HL-60 (cell line): Measurements from ENCODE around the gene RPL35.
A peak's percentile ranks its signal among the peaks of the same experiment; 100 is the strongest.

Source experiments
- DNase-seq, 2 experiments: peaks; one replicate each; pipeline ENCODE4 v3.0.0-alpha.2; 2010 to 2020; ENCODE audit warnings: low read depth in 1 of 2, low spot score in 1 of 2
- H3K27ac ChIP-seq: fragments of 250-450 bp; sonication (Bioruptor Pico); replicated peaks from 2 replicates; pipeline ENCODE4 v1.5.1; 2020; ENCODE audit warnings: mild to moderate bottlenecking, moderate library complexity
- H3K27me3 ChIP-seq: fragments of 250-450 bp; sonication (Bioruptor Pico); 2 replicates; pipeline ENCODE4 v1.5.1; 2021; ENCODE audit warnings: mild to moderate bottlenecking, moderate library complexity; ENCODE audit not compliant: insufficient read depth, poor library complexity, severe bottlenecking
- H3K4me3 ChIP-seq: replicated peaks from 2 replicates; pipeline ENCODE4 v1.5.1; 2011; ENCODE audit warnings: mild to moderate bottlenecking, control low read depth, low read length; ENCODE audit not compliant: insufficient read depth
- GABPA ChIP-seq: IDR thresholded peaks from 2 replicates; pipeline ENCODE4 v1.6.1; 2012; ENCODE audit warnings: low read depth
- POLR2AphosphoS5 ChIP-seq: IDR thresholded peaks from 2 replicates; pipeline ENCODE4 v1.6.1; 2012; ENCODE audit warnings: low read depth
- REST ChIP-seq: IDR thresholded peaks from 2 replicates; pipeline ENCODE4 v1.6.1; 2012; ENCODE audit warnings: low read depth; ENCODE audit not compliant: insufficient replicate concordance
- SPI1 ChIP-seq: IDR thresholded peaks from 2 replicates; pipeline ENCODE4 v1.6.1; 2012; ENCODE audit warnings: low read depth, mild to moderate bottlenecking, borderline replicate concordance
- TF ChIP-seq, protein P1 (sequence below): IDR thresholded peaks from one replicate; pipeline ENCODE4 v1.5.1; 2011; ENCODE audit warnings: low read length, control low read depth, inconsistent platforms; ENCODE audit not compliant: insufficient read depth

Gene RPL35

GRCh38 chr9:124870723-124871122 is 9.0 kb upstream of the RPL35 start:
- DNase-seq, result peak in 1 of 2 experiments; percentile 13
- H3K27me3 ChIP-seq, result no peaks in the 10 kb centered on the region
- TF ChIP-seq SPI1 (no peak), REST (peak; percentile 73)
- H3K4me3 ChIP-seq, result peak overlapping the region; percentile 73
- peak overlapping the region; percentile 95 for H3K27ac ChIP-seq

DNA sequence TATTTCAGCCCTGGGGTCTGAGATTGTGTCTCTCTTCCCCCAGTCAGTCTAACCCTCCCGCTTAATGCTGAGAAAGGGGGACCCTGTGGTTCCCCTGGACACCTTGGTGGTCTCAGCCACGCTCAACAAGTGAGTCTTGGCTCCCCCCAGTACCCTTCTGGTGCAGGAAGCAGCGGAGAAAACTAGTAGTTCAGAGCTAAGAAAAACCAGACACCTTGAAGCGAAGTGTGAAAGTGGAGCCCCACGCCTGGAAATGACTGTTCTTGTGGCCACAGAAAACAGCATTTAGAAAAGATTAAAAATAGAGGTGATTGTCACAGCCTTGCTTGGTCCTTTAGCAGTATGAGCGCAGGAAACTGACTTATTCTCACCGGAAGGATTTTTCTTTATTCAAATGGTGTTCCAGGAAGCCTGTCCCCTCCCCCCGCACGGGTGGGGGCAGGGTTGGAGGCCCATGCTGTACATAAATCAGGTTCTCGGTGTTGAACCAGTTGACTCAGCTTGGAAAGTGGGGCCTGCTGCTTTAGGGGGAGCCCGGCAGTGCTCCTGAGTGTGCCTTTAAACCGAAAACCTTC is 8.3 kb upstream of the RPL35 start:
- Histone ChIP-seq H3K4me3 (peak overlapping the region; percentile 73), H3K27me3 (no peaks in the 10 kb centered on the region), H3K27ac (peak overlapping the region; percentile 95)
- TF ChIP-seq POLR2AphosphoS5 (no peak), GABPA (peak; percentile 52; the same call in 1 of the 2 replicates), SPI1 (no peak)
- TF ChIP-seq, protein P1, sequence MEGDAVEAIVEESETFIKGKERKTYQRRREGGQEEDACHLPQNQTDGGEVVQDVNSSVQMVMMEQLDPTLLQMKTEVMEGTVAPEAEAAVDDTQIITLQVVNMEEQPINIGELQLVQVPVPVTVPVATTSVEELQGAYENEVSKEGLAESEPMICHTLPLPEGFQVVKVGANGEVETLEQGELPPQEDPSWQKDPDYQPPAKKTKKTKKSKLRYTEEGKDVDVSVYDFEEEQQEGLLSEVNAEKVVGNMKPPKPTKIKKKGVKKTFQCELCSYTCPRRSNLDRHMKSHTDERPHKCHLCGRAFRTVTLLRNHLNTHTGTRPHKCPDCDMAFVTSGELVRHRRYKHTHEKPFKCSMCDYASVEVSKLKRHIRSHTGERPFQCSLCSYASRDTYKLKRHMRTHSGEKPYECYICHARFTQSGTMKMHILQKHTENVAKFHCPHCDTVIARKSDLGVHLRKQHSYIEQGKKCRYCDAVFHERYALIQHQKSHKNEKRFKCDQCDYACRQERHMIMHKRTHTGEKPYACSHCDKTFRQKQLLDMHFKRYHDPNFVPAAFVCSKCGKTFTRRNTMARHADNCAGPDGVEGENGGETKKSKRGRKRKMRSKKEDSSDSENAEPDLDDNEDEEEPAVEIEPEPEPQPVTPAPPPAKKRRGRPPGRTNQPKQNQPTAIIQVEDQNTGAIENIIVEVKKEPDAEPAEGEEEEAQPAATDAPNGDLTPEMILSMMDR, result no peak
- peak in 1 of 2 experiments; percentile 44 for DNase-seq

DNA sequence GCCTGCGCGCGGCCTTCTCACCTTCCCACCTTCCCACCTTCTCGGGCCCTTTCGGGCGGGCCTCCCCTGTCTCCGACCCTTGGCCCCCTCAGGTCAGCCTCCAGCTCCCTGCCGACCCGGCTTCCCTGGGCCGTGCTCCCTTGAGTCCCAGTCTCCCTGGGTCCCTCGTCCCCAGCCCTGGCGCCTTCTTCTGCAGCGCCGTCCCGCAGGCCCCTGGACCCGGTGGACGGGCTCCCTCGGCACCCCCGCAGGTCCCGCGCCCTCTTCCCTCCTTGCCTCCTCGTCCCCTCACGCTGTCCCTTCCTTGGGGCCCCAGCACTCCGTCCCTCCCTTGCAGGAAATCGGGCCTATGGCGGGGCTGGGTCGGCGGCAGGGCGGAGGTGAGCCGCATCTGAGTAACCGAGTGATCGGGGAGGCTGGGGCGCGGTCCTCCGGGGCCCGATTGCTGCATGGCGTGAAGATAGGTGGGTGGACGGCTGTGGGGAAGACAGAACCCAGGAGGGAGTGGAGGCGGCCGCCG is 7.8 kb upstream of the RPL35 start:
- DNase-seq, result peak in 1 of 2 experiments; percentile 31
- Histone ChIP-seq H3K4me3 (peak overlapping the region; percentile 73), H3K27me3 (no peaks in the 10 kb centered on the region), H3K27ac (peak overlapping the region; percentile 95)
- TF ChIP-seq, protein P1, result no peak

- peak; percentile 71 for TF ChIP-seq REST
- TF ChIP-seq, protein P1, result no peak
- no peak for TF ChIP-seq SPI1
- TF ChIP-seq POLR2AphosphoS5, result peak; percentile 87
- TF ChIP-seq GABPA, result peak; percentile 90
- Histone ChIP-seq H3K27ac (peak overlapping the region; percentile 95), H3K27me3 (no peaks in the 10 kb centered on the region), H3K4me3 (peak overlapping the region; percentile 73)
- peak; percentile 89 to 91 for DNase-seq
Measured at GRCh38 chr9:124868511-124869465, 7.0 kb upstream of the RPL35 start.
